Thyroid gland (tissue), 4 donors: ENCODE measurements around the gene FER.

Experiments used
- CTCF ChIP-seq, 6 experiments: fragments of 200-600 bp in 3 of 6; fragments of 450-650 bp in 3 of 6; sonication (generic) in 3 of 6; IDR thresholded peaks; one replicate each; pipeline ENCODE4 v1.5.1; 2016 to 2019; ENCODE audit warnings: antibody characterized with exemption in 6 of 6, mild to moderate bottlenecking in 2 of 6, inconsistent platforms in 1 of 6, moderate library complexity in 1 of 6
- POLR2A ChIP-seq, 2 donors: fragments of 450-650 bp; IDR thresholded peaks; one replicate each; pipeline ENCODE4 v1.6.1; 2017; ENCODE audit warnings: antibody characterized with exemption in 2 of 2, mild to moderate bottlenecking in 2 of 2, moderate library complexity in 1 of 2

GRCh38 chr5:108810717-108811116, 63.0 kb downstream of the FER start:
- no peak for TF ChIP-seq CTCF (IDR thresholded peaks at IDR 0.05)
- TF ChIP-seq POLR2A (IDR thresholded peaks at IDR 0.05) = no peak
